Measurements from ENCODE around the gene GOLGA8K. TPM values are rescaled to one million over a fixed set of nuclear protein-coding genes. Genes with fewer than 3 reads are reported as not detected.
"Not testable (repeated sequence)": the region's sequence is repeated elsewhere in the genome, so short reads cannot be mapped to it uniquely, and the experiment has no call there.

The GOLGA8K gene, protein sequence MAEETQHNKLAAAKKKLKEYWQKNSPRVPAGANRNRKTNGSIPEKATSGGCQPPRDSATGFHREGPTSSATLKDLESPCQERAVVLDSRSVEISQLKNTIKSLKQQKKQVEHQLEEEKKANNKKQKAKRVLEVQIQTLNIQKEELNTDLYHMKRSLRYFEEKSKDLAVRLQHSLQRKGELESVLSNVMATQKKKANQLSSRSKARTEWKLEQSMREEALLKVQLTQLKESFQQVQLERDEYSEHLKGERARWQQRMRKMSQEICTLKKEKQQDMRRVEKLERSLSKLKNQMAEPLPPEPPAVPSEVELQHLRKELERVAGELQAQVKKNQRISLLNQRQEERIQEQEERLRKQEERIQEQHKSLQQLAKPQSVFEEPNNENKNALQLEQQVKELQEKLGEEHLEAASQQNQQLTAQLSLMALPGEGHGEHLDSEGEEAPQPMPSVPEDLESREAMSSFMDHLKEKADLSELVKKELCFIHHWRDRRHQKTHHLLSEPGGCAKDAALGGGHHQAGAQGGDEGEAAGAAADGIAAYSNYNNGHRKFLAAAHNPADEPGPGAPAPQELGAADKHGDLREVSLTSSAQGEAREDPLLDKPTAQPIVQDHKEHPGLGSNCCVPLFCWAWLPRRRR
- 6.2 TPM for total RNA-seq

- ATAC-seq; DNase-seq (ENCODE audit: low spot score); intact Hi-C loops (cut with DNase I): not testable (repeated sequence)
Measured at GRCh38 chr15:32403192-32403591, at the start of gene GOLGA8K. TSS of gene GOLGA8K (minus strand) at chr15:32403292. CDS start at chr15:32403194, 98 bp downstream.

DNA sequence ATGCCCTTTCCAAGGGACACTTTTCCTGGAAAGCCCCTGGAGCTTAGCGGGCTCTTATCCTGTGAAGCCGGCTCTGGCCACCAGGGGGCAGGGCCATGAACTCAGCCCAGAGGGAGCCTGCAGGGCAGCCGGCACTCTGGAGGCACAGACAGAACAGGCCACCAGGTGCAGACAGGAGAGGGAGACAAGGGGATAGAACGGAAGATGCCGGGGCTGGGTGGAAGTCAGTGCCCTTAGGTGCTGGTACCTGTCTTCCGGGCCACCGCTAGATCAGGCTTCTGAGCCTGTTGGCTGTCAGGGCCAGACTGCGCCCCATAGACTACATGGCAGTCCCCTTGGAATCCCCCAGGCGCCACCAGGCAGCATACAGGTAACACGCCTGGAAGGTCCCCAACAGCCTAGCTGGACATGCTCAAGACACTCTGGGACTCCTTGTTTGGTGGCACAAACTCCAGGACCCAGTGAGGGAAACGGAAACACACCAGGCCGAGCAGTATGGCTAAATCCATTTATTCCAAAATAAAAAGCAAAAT is 37.4 kb upstream of the GOLGA8K start:
- intact Hi-C loops (cut with DNase I); ATAC-seq; DNase-seq (ENCODE audit: low spot score): not testable (repeated sequence)

- intact Hi-C loops (cut with DNase I); DNase-seq (ENCODE audit: low spot score): not testable (repeated sequence)
- peak; percentile 77 for ATAC-seq
Measured at GRCh38 chr15:32434102-32434963, 31.2 kb upstream of the GOLGA8K start.

DNA sequence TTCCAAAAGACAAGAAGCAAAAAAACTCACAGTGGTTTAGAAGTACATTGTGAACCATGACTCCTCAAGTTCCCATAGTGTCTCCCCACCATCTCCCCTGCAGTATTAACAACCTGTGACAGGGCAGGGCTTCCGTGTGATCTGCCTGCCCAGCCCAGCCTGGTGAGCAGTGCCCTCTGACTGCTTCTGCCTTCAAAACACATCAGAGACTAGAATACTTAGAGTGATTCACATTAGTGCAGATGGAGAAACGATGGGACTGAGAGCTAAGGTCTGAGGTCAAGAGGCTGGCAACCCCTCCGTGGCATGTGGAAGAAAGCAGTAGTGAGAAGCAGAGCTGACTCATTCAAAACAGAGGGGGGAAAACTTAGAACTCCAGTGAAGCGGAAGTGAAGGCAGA is 24.5 kb upstream of the GOLGA8K start:
- intact Hi-C loops (cut with DNase I); DNase-seq (ENCODE audit: low spot score); ATAC-seq: not testable (repeated sequence)

- DNase-seq (ENCODE audit: low spot score), result peak; percentile 65
- peak; percentile 83 for ATAC-seq
- intact Hi-C loops (cut with DNase I), result not testable (repeated sequence)
Measured at GRCh38 chr15:32426511-32426910, 23.4 kb upstream of the GOLGA8K start.

DNA sequence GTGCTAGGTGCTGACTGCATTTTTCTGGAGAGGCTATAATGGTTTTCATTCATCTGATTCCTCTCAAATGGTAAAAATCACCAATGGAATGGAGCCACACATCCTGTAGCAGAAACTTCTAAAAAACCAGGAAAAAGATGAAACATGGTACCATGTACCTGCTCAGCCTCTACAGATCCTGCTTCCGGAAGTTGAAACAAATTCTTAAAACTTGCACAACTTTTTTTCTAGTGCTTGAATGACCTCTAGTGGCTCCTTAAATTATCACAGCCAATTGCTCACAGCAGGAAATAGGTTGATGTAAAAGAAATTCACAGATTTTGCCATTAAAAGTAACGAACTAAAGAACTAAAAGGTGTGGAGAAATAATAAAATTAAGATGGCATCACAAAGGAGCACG is 4.8 kb upstream of the GOLGA8K start:
- intact Hi-C loops (cut with DNase I); DNase-seq (ENCODE audit: low spot score); ATAC-seq: not testable (repeated sequence)

DNA sequence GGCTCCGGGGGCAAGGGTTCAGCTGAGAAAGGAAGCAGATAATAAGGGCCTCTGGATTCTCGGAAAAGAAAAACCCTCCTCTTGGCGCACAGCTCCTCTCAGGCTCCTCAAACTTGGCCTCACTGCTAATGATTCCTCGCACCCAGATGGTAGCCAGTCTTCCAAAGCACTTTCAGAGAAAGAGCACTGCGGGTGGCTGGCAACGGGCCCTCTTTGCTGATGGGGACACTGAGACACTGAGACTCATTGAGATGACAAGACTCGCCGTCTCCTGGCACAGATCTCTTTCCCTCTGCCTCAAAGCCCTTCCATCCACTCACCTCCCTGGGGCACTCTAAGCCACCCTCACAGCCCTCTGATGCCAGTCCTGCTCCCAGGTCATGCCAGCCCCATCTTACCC is 6.6 kb downstream of the GOLGA8K start:
- ATAC-seq; DNase-seq (ENCODE audit: low spot score); intact Hi-C loops (cut with DNase I): not testable (repeated sequence)

- intact Hi-C loops (cut with DNase I); ATAC-seq; DNase-seq (ENCODE audit: low spot score): not testable (repeated sequence)
Measured at GRCh38 chr15:32394745-32395144, 8.3 kb downstream of the GOLGA8K start.

- not testable (repeated sequence) for ATAC-seq; DNase-seq (ENCODE audit: low spot score)
Measured at GRCh38 chr15:32388050-32388648, 14.9 kb downstream of the GOLGA8K start.

GRCh38 chr15:32385823-32386495 is 17.1 kb downstream of the GOLGA8K start:
- DNase-seq (ENCODE audit: low spot score); ATAC-seq; intact Hi-C loops (cut with DNase I): not testable (repeated sequence)

More at GRCh38 chr15:32388050-32388648, 14.9 kb downstream of the GOLGA8K start:
- intact Hi-C loops (cut with DNase I), result not testable (repeated sequence)

DNA sequence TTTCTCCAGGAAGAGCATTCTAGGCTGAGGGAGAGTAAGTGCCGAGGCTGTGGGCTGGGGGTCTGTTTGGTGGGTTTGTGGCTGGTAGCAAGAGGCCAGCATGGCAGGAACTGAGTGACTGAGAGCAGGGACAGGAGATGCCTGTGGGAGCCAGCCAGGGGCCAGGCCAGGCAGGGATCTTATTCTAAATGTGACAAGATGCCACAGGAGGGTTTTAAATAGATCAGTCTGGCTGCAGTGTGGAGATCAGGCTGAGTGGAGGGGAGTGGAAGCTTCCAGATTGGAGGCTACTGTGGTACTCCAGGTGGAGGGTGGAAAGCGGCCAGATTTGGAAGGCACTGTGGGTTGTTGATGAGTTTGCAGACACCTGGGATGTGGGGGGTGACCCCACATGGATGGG is 28.9 kb downstream of the GOLGA8K start:
- intact Hi-C loops (cut with DNase I); ATAC-seq; DNase-seq (ENCODE audit: low spot score): not testable (repeated sequence)

GRCh38 chr15:32373707-32374106 is 29.4 kb downstream of the GOLGA8K start:
- intact Hi-C loops (cut with DNase I); ATAC-seq; DNase-seq (ENCODE audit: low spot score): not testable (repeated sequence)

DNA sequence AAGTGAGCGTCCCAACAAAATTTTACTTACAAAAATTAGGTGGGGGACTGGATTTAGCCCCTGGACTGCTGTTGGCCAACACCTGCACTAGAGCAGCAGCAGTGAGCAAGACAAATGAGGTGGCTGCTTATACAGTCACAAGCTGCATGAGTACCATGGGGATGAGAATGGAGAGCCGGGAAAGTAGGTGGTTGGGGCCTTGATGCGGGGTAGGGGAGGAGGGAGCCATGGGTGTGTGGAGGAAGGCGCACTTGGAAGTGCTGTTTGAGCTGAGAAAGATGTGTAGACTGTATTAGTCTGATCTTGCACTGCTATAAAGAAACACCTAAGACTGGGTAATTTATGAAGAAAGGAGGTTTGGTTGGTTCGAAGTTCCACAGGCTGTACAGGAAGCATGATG is 31.0 kb downstream of the GOLGA8K start:
- intact Hi-C loops (cut with DNase I); ATAC-seq; DNase-seq (ENCODE audit: low spot score): not testable (repeated sequence)

- ATAC-seq; intact Hi-C loops (cut with DNase I); DNase-seq (ENCODE audit: low spot score): not testable (repeated sequence)
Measured at GRCh38 chr15:32370526-32370925, 32.6 kb downstream of the GOLGA8K start.

GRCh38 chr15:32370064-32370463 is 33.0 kb downstream of the GOLGA8K start:
- intact Hi-C loops (cut with DNase I); ATAC-seq; DNase-seq (ENCODE audit: low spot score): not testable (repeated sequence)

DNA sequence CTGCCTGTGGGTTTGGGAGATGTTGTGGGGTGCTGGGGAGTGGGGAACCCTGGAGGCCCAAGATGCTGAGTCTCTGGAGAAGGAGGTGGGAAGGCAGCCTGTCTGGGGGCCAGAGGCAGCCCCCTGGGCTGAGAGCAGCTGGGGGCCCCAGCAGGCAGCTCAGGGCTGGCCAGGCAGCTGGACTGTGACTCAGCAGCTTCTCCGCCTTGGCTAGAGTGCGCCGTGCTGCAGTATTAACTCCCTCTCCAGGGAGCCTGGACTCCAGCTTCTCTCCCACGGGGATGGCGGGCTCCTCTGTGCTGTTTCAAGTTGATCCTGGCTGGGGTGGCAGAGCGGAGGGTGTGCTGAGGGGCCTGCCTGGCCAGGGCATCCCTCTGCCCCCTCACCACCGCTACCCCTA is 36.6 kb downstream of the GOLGA8K start:
- intact Hi-C loops (cut with DNase I), result not testable (repeated sequence)
- ATAC-seq, result peak; percentile 21

GRCh38 chr15:32365955-32366354 is 37.1 kb downstream of the GOLGA8K start:
- ATAC-seq; DNase-seq (ENCODE audit: low spot score); intact Hi-C loops (cut with DNase I): not testable (repeated sequence)

More for the DNA sequence above, 36.6 kb downstream of the GOLGA8K start:
- not testable (repeated sequence) for DNase-seq (ENCODE audit: low spot score)
